GM20431 (cell line): ENCODE data around the gene NOTCH3.

ENCODE experiments used
- in situ Hi-C: fragments of 300-500 bp; cut with MseI, MboI; formaldehyde crosslinking; loops from one replicate; pipeline ENCODE4 v1.15.0; 2020; ENCODE audit warnings: low sequenced_read_pairs; ENCODE audit not compliant: unreplicated experiment

The NOTCH3 gene

DNA sequence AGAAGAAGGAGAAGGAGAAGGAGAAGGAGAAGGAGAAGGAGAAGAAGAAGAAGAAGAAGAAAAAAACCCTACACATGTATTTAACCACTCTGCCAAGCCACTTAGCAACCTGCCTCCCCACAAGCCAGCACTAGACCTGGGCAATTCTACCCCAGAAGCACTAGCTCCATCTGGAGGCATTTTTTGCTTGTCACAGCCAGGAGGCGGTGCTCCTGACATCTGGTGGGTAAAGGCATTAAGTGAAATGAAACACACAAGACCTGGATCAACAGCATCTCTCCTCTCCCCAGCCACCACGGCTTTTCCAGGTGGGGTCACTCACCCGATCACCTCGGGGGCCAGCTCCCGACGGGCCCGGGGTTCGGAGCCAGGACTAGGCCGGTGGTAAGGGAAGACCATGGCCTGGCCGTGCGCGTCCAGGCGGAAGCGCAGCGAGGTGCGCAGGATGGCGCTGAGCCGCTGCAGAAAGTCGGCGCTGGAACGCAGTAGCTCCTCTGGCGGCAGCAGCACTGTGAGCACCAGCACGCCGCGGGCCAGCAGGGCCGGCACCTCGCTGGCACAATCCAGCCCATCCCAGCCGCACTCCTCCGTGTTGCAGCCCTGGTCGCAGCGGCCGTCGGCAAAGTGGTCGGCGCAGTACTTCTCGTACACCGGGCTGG is 26.9 kb downstream of the NOTCH3 start:
- in situ Hi-C loops: no loop called here

GRCh38 chr19:15170345-15170744 is 30.4 kb downstream of the NOTCH3 start:
- in situ Hi-C loops: no loop called here

GRCh38 chr19:15169541-15170285 is 31.1 kb downstream of the NOTCH3 start:
- in situ Hi-C loops: loop anchor here (5.0 kb wide), 1 partner anchor 388 kb away; no protein-coding TSS in a partner anchor

- in situ Hi-C loops: loop anchor here (5.0 kb wide), 1 partner anchor 391 kb away; no protein-coding TSS in a partner anchor
These were observed 34.1 kb downstream of the NOTCH3 start for GRCh38 chr19:15166700-15167099.

DNA sequence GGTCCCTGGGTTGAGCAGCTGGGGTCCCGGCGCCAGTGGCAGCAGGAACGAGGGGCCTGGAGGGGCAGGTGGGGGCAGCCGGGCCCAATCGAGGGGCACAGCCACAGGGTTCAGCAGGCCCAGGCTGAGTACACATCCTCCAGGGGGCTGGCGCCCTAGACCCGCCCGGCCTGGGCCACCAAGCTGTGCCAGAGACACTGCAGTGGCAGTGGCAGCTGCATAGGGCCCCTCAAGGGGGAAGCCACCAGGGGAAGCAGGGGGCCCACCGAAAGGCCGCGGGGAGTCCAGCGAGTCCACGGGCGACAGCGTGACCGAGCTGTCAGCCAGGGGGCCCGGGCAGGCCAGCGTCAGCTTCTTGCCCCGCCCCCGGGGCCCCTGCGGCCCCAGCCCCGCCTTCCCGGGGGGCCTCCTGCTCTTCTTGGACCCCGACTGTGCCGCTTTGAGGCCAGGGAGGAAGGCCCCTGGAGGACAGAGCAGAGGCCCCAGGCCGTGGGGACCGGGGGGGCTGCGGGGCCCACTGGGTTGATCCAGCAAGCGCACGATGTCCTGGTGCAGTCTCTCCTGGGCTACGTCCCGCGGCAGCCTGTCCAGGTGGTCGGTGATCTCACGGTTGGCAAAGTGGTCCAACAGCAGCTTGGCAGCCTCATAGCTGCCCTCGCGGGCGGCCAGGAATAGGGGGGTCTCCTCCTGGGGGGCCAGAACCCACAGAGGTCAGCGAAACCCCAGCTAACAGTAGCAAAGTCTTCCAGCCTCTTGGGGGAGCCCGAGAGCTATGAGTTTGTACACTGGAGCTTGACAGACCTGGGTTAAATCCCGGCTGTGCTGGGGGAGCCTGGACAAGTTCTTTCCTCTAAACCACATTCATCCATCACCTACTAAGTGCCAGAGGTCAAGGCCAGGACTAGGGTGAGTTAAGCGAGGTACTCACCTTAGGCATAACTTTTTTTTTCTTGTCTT is 39.5 kb downstream of the NOTCH3 start:
- in situ Hi-C loops: no loop called here

- in situ Hi-C loops: no loop called here
These were observed 41.5 kb downstream of the NOTCH3 start for GRCh38 chr19:15159251-15159650.

DNA sequence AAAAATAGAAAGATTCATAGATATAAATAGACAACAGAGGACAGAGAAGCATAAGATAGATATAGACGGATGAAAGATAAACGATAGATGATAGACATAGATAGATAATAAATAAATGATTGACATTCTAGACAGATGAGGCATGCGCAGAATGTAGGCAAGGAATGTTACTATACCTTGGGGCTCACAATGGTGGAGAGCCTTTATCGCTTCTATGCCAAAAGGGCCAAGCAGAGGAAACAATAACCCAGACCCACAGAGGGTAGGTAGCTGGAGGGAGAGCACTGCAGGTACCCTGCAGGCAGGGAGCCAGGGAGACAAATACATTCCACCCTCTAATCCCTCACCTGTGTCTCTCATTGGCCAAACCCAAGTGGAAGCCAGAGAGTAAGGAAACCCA is 44.4 kb downstream of the NOTCH3 start:
- in situ Hi-C loops: no loop called here

DNA sequence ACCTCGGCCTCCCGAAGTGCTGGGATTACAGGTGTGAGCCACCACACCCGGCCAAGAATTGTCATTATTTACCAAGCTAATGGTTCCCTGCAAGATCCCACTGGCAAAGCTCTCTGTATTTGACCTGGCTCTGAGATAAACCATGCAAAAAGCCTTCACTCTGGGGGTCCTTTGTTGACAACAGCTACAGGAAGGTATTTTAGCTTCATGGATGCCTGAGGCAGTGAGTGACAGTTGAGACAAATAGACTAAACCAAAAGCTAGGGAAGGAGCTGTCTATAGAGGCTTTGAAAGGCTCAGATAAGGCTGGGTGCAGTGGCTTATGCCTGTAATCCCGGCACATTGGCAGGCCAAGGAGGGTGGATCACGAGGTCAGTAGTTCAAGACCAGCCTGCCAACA is 45.5 kb downstream of the NOTCH3 start:
- in situ Hi-C loops: no loop called here

DNA sequence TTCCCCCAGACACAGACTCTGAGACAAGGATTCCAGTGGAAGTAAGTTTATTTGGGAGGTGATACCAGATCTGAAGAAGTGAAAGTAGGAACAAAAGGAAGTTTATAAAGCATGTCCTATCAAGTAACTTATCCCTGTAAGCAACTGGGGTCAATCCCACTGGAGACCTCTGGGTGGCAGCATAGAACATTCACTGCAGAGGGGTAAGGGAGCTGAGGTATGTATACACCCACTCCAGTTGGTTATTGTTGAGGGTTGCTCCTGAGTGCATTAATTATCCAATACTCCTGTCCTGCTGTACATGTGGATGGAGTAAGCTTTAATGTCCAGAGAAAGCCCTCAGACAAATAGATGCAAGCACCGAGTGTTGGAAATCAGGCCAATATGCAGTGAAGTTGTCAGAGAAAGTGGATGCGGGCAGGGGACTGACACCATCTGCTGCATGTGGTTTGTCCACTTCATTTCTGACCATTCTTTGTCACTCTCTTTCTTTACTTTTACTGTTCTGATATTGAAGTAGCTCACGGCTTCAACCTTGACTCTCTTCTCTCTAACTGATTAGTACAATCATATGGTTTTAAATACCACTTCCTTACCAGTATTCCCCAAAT is 46.7 kb downstream of the NOTCH3 start:
- in situ Hi-C loops: loop anchor here (5.0 kb wide), 1 partner anchor 62 kb away; no protein-coding TSS in a partner anchor

DNA sequence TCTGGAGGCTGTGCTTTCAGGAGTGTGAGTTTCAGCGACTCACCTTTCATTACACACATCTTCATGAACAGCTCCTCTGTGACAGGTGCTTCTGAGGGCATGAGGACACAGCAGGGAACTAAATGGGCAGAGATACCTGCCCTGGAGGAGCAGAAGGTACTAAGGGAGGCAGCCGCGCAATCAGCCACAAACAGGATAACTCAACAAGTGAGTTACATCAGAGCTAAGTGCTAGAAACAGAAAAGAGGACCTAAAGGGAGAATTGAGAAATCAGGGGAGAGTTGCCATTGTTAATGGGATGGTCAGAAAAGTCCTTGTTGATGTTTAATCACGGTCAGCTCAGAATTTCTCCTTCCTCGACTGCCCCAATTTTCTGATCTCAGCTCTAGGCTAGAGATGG is 51.1 kb downstream of the NOTCH3 start:
- in situ Hi-C loops: loop anchor here (5.0 kb wide), 1 partner anchor 57 kb away; no protein-coding TSS in a partner anchor

DNA sequence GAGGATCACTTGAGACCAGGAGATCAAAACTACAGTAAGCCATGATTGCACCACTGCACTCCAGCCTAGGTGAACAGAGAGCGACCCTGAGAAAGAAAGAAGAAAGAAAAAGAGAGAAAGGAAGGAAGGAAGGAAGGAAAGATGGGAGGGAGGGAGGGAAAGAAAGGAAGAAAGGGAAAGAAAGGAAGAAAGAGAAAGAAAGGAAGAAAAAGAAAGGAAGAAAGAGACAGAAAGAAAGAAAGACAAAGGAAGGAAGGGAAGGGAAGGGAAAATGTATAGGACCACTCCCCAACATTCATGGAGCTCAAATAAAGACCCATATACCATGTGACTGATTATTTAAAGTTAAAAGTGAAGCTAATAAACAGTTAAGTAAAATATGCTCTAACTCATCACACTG is 53.7 kb downstream of the NOTCH3 start:
- in situ Hi-C loops: no loop called here

GRCh38 chr19:15144046-15144646 is 56.6 kb downstream of the NOTCH3 start:
- in situ Hi-C loops: no loop called here

DNA sequence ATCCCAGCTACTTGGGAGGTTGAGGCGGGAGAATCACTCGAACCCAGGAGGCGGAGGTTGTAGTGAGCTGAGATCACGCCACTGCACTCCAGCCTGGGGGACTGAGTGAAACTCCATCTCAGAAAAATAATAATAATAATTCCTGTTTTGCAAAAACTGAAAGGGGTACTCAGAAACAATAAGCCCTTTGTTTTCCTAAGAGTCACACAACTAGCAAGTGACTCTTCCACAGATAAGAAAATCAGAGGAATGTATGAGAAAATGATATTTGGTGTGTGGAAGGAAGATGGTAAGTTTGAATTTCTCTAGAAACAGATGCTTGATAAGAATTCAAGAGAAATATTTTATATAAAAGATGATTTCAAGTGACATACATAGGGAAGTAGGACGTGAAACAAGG is 58.5 kb downstream of the NOTCH3 start:
- in situ Hi-C loops: no loop called here

DNA sequence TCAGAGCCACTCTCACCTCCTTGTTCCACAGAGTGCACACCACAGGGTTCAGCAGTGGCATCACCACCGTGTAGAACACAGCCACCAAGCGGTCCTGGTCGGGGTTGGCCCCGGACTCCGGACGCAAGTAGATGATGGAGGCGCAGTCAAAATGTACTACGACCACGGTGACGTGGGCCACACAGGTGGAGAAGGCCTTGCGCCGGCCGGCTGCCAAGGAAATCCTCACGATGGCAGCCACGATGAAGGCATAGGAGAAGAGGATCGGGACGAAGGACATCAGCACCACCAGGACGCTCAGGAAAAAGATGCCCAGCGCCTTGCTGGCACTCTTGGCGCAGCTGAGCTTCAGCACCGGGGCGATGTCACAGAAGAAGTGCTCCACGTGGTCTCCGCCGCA is 59.7 kb downstream of the NOTCH3 start:
- in situ Hi-C loops: no loop called here

DNA sequence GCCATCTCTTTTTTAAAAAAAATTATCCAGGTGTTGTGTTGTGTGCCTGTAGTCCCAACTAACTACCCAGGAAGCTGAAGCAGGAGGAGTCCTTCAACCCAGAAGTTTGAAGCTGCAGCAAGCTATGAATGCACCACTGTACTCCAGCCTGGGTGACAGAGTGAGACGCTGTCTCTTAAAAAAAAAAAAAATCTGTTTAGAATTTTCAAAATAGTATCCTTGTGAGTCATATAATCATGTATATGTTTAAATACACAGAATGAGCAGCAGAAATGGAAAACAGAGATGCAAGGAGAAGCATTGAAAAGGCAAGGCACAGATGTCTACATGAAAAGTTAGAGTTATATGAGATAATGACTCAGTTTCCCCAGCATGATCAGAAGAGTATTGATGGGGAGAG is 62.4 kb downstream of the NOTCH3 start:
- in situ Hi-C loops: no loop called here

GRCh38 chr19:15137777-15138176 is 63.0 kb downstream of the NOTCH3 start:
- in situ Hi-C loops: no loop called here

DNA sequence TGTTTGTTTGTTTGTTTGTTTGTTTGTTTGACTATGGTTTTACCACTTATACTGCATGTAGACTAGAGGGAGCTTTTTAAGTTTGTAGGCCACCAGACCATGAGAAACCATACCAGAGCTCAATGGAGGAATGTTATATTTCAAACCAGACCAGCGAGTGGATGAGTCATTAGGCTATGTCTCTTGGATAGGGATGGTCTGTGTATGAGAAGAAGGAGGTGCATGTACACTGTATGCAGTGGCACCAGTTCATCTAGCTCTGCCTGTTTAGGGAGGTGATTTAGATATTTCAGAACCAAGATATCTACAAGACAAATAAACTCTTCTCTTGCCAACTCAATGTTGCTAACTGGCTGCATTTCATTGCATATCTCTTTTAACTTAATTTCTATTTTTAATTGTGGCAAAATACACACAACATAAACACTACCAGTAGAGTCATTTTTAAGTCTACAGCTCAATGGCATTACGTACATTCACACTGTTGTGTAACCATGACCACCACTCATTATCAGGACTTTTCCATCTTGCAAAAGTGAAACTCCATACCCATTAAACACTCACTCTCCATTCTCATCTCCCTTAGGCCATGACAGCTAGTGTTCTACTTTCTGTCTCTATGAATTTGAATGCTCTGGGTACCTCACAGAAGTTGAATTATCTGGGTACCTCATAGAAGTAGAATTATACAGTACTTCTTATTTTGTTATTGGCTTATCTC is 64.4 kb downstream of the NOTCH3 start:
- in situ Hi-C loops: no loop called here

DNA sequence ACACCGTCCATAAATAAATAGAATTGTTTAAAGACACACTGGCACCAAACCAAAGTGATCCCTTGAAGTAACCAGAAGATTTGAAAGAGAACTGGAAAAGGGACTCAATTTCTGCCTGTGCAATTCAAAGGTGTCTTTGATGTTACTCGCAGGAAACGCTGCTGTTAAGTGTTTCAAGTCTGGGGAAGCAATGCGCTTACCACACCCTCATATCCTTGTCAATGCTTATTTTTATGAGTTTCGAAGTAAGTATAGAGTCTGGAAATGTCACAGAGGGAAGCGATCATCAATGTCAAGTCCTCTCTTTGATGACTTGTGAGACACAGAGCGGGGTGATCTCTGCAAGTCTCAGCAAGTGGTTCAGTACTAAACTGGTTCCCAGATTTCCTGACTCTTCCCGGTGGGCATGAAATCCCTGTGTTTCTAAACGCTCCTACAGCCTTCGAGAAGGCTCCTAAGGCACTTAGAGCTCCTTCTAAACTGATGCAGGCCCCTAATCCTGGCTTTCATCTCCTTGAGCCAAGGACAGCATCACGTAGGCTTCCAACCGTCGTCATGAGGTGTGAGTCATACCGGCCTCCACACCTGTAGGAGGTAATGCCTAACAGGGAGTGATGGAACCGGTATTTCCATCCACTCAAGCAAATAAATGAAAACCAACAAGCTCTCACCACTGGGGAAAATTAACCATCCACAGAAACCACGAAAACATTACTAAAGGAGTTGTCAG is 70.8 kb downstream of the NOTCH3 start:
- in situ Hi-C loops: no loop called here
